Tibial nerve (tissue), 4 donors: ENCODE measurements around the gene SNAI3.

Experiments
- EP300 ChIP-seq, 2 donors: sonication (generic); formaldehyde crosslinking; IDR thresholded peaks; one replicate each; pipeline ENCODE4 v1.6.1; 2017; ENCODE audit warnings: antibody characterized with exemption in 2 of 2, mild to moderate bottlenecking in 1 of 2
- POLR2A ChIP-seq, 2 donors: fragments of 450-650 bp; IDR thresholded peaks; one replicate each; pipeline ENCODE4 v1.6.1; 2017; ENCODE audit warnings: antibody characterized with exemption in 2 of 2, mild to moderate bottlenecking in 2 of 2, moderate library complexity in 2 of 2
- TF ChIP-seq, protein P1 (sequence below), 5 experiments: fragments of 200-600 bp in 3 of 5; fragments of 450-650 bp in 2 of 5; sonication (generic) in 3 of 5; IDR thresholded peaks; one replicate each; pipeline ENCODE4 v1.5.1; 2016 to 2019; ENCODE audit warnings: antibody characterized with exemption in 5 of 5, mild to moderate bottlenecking in 3 of 5, moderate library complexity in 2 of 5

DNA sequence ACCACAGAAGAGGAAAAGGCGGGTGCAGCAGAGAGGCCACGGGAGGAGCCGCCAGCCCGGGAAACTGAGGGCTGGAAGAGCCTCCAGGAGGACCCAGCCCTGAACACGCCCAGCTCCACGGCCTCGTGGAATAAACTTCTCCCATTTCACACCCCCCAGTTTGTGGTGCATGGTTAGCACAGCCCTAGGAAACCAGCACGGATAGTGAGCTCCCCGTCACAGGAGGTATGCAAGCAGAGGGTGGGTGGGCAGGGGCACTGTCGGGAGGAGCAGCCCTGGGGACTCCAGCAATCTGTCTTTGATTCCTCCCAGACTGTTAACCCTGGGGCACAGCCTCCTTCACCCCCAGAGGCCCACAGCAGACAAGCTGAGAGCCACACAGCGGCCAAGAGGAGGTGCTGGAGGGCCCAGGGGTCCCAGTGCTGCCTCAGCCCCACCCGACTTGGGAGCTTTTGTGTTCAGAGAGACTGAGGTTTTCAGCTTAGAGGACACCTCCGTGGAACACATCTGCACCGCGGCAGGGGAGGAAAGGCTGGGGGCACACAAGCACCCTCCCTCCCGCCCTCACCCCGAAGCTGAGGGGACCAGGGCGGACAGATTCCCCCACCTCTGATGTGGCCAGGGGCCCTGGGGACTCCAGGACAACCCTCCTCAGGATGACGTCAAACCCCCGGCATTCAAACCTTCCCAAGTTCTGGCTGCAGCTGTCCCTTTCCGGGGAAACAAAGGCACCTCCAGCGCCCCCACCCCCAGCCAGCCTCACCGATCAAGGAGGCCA is 49.6 kb downstream of the SNAI3 start:
- TF ChIP-seq, protein P1, sequence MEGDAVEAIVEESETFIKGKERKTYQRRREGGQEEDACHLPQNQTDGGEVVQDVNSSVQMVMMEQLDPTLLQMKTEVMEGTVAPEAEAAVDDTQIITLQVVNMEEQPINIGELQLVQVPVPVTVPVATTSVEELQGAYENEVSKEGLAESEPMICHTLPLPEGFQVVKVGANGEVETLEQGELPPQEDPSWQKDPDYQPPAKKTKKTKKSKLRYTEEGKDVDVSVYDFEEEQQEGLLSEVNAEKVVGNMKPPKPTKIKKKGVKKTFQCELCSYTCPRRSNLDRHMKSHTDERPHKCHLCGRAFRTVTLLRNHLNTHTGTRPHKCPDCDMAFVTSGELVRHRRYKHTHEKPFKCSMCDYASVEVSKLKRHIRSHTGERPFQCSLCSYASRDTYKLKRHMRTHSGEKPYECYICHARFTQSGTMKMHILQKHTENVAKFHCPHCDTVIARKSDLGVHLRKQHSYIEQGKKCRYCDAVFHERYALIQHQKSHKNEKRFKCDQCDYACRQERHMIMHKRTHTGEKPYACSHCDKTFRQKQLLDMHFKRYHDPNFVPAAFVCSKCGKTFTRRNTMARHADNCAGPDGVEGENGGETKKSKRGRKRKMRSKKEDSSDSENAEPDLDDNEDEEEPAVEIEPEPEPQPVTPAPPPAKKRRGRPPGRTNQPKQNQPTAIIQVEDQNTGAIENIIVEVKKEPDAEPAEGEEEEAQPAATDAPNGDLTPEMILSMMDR (IDR thresholded peaks at IDR 0.05) = no peak
- TF ChIP-seq POLR2A (IDR thresholded peaks at IDR 0.05) = no peak
- no peak for TF ChIP-seq EP300 (IDR thresholded peaks at IDR 0.05)
